Measurements from ENCODE around the gene PMS1.
"Not testable (repeated sequence)": the region's sequence is repeated elsewhere in the genome, so short reads cannot be mapped to it uniquely, and the experiment has no call there.

GRCh38 chr2:189834642-189835041, 50.4 kb downstream of the PMS1 start:
- TF ChIP-seq, protein P1, sequence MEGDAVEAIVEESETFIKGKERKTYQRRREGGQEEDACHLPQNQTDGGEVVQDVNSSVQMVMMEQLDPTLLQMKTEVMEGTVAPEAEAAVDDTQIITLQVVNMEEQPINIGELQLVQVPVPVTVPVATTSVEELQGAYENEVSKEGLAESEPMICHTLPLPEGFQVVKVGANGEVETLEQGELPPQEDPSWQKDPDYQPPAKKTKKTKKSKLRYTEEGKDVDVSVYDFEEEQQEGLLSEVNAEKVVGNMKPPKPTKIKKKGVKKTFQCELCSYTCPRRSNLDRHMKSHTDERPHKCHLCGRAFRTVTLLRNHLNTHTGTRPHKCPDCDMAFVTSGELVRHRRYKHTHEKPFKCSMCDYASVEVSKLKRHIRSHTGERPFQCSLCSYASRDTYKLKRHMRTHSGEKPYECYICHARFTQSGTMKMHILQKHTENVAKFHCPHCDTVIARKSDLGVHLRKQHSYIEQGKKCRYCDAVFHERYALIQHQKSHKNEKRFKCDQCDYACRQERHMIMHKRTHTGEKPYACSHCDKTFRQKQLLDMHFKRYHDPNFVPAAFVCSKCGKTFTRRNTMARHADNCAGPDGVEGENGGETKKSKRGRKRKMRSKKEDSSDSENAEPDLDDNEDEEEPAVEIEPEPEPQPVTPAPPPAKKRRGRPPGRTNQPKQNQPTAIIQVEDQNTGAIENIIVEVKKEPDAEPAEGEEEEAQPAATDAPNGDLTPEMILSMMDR (IDR thresholded peaks at IDR 0.05) = not testable (repeated sequence)
- TF ChIP-seq POLR2A (IDR thresholded peaks at IDR 0.05) = not testable (repeated sequence)

Data from heart left ventricle (tissue), 13 donors.